Right lobe of liver (tissue), 4 donors: ENCODE results near the gene AFF4.
A peak's percentile ranks its signal among the peaks of the same experiment; 100 is the strongest.

ENCODE experiments used
- POLR2A ChIP-seq: fragments of 450-650 bp; IDR thresholded peaks from one replicate; pipeline ENCODE4 v1.6.1; 2017; ENCODE audit warnings: antibody characterized with exemption, mild to moderate bottlenecking
- TF ChIP-seq, protein P1 (sequence below), 4 donors: fragments of 200-600 bp in 3 of 4; fragments of 450-650 bp in 1 of 4; IDR thresholded peaks; one replicate each; pipeline versions ENCODE4 v1.5.1 to v1.8.0; 2016 to 2022; ENCODE audit warnings: antibody characterized with exemption in 4 of 4, mild to moderate bottlenecking in 2 of 4
- donor health status: DM: no; HTN: no; CAD: no.
- donor health status: DM: no; HTN: no; CAD: no.
- donor health status: DM: no; HTN: yes; CAD: no.

DNA sequence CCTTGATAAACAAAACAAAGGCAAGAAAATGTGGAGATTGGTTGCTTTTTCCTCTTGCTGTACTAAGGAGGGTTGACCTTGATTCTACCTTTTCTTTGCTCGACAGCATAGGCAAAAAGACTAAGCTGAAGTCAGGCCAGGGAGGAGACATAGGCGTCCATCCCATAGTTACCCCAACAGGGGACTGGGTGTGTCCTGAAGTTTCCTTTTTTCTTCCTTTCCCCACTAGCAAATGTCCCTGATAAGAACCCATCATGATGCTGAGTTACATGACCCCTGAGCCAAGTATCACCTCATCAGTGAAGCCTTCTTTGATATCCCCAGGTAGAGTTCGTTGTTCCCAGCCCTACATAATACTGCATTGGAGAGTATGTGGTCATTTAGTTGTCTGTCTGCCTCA is 123.1 kb downstream of the AFF4 start:
- TF ChIP-seq POLR2A: peak; percentile 5
- TF ChIP-seq, protein P1, sequence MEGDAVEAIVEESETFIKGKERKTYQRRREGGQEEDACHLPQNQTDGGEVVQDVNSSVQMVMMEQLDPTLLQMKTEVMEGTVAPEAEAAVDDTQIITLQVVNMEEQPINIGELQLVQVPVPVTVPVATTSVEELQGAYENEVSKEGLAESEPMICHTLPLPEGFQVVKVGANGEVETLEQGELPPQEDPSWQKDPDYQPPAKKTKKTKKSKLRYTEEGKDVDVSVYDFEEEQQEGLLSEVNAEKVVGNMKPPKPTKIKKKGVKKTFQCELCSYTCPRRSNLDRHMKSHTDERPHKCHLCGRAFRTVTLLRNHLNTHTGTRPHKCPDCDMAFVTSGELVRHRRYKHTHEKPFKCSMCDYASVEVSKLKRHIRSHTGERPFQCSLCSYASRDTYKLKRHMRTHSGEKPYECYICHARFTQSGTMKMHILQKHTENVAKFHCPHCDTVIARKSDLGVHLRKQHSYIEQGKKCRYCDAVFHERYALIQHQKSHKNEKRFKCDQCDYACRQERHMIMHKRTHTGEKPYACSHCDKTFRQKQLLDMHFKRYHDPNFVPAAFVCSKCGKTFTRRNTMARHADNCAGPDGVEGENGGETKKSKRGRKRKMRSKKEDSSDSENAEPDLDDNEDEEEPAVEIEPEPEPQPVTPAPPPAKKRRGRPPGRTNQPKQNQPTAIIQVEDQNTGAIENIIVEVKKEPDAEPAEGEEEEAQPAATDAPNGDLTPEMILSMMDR (IDR thresholded peaks at IDR 0.05): no peak
